Keratinocyte (primary cell): ENCODE measurements around the gene H2AZ2. TPM values are rescaled to one million over a fixed set of nuclear protein-coding genes. Genes with fewer than 3 reads are reported as not detected.

Experiments used
- DNase-seq: peaks from one replicate; pipeline ENCODE4 v3.0.0-alpha.2; 2011; ENCODE audit warnings: low read depth, missing footprints, low spot score
- FAIRE-seq: peaks from 2 replicates; lab custom pipeline; 2011; peaks lifted over from hg19 to GRCh38; lab: Jason Lieb, UNC
- H2AFZ ChIP-seq: 2 replicates; pipeline ENCODE4 v1.6.0; 2012; ENCODE audit warnings: low read length, control low read depth, inconsistent platforms; ENCODE audit not compliant: control insufficient read depth
- H3K27ac ChIP-seq: 2 replicates; pipeline ENCODE4 v1.5.1; 2011; ENCODE audit warnings: low read length; ENCODE audit not compliant: control insufficient read depth, insufficient read depth
- H3K27me3 ChIP-seq: 3 replicates; pipeline ENCODE4 v1.6.0; 2011; ENCODE audit warnings: low read length; ENCODE audit not compliant: control insufficient read depth, insufficient read depth; ENCODE audit errors: extremely low read depth
- H3K36me3 ChIP-seq, 2 experiments: 2 replicates in 1 of 2; 3 replicates in 1 of 2; pipeline ENCODE4 v1.5.1; 2011; ENCODE audit warnings: low read length in 2 of 2, mild to moderate bottlenecking in 1 of 2; ENCODE audit not compliant: control insufficient read depth in 2 of 2, insufficient read depth in 2 of 2; ENCODE audit errors: extremely low read depth in 1 of 2
- H3K4me1 ChIP-seq: 3 replicates; pipeline ENCODE4 v1.5.1; 2011; ENCODE audit warnings: low read length; ENCODE audit not compliant: control insufficient read depth, insufficient read depth; ENCODE audit errors: extremely low read depth
- H3K4me2 ChIP-seq: 3 replicates; pipeline ENCODE4 v1.6.0; 2011; ENCODE audit warnings: low read depth, low read length; ENCODE audit not compliant: control insufficient read depth, insufficient read depth; ENCODE audit errors: extremely low read depth
- H3K4me3 ChIP-seq, 3 experiments: fragments of 200-600 bp in 1 of 3; sonication (generic) in 1 of 3; 2 replicates in 2 of 3; 3 replicates in 1 of 3; pipeline ENCODE4 v1.5.1; 2011 to 2016; ENCODE audit warnings: low read length in 3 of 3, mild to moderate bottlenecking in 3 of 3, control low read depth in 2 of 3, inconsistent platforms in 1 of 3, low read depth in 1 of 3, mixed read lengths in 1 of 3, mixed run types in 1 of 3, moderate library complexity in 1 of 3; ENCODE audit not compliant: control insufficient read depth in 2 of 3, insufficient read depth in 2 of 3; ENCODE audit errors: extremely low read depth in 1 of 3
- H3K79me2 ChIP-seq: 2 replicates; pipeline ENCODE4 v1.6.0; 2012; ENCODE audit warnings: low read length; ENCODE audit not compliant: control insufficient read depth, insufficient read depth
- H3K9ac ChIP-seq: 3 replicates; pipeline ENCODE4 v1.6.0; 2011; ENCODE audit warnings: low read length; ENCODE audit not compliant: control insufficient read depth, insufficient read depth; ENCODE audit errors: extremely low read depth
- H3K9me1 ChIP-seq: 3 replicates; pipeline ENCODE4 v1.6.0; 2011; ENCODE audit warnings: low read length; ENCODE audit not compliant: control insufficient read depth, insufficient read depth; ENCODE audit errors: extremely low read depth
- H3K9me3 ChIP-seq: 2 replicates; pipeline ENCODE4 v1.5.1; 2012; ENCODE audit warnings: low read depth, low read length; ENCODE audit not compliant: control insufficient read depth
- H4K20me1 ChIP-seq: 3 replicates; pipeline ENCODE4 v1.6.0; 2011; ENCODE audit warnings: low read length; ENCODE audit not compliant: control insufficient read depth, insufficient read depth; ENCODE audit errors: extremely low read depth
- EZH2 ChIP-seq: IDR thresholded peaks from one replicate; pipeline ENCODE4 v1.6.1; 2012; ENCODE audit warnings: inconsistent platforms, mild to moderate bottlenecking, low read length, moderate library complexity
- dilution Hi-C: fragments of 300-500 bp; cut with MboI; formaldehyde crosslinking; loops from one replicate; pipeline ENCODE4 v1.7.0; 2020; ENCODE audit warnings: low sequenced_read_pairs; ENCODE audit not compliant: extremely low pct_ligation_motif_present
- polyA plus RNA-seq, 5 experiments: library from polyadenylated mRNA; depleted of rRNA in 3 of 5; stranded (reverse) in 3 of 5; stranded (forward) in 1 of 5; unstranded in 1 of 5; fragments of >200 nt; gene quantifications; 1 replicate in 1 of 5; 2 replicates in 3 of 5; 3 replicates in 1 of 5; pipeline versions ENCODE4 v1.2.1 to v1.2.3, GENCODE V29; 2011 to 2012; ENCODE audit warnings: missing spikeins in 2 of 5, low read depth in 1 of 5, low replicate concordance in 1 of 5
- TF ChIP-seq, protein P1 (sequence below), 3 experiments: IDR thresholded peaks in 1 of 3; conservative IDR thresholded peaks in 1 of 3; optimal IDR thresholded peaks in 1 of 3; 2 replicates in 2 of 3; 3 replicates in 1 of 3; pipeline versions ENCODE3 to v1.5.1; 2011; ENCODE audit warnings: low read length in 3 of 3, mild to moderate bottlenecking in 3 of 3, moderate library complexity in 2 of 3, control low read depth in 1 of 3, inconsistent platforms in 1 of 3; ENCODE audit not compliant: insufficient read depth in 2 of 3; ENCODE audit errors: extremely low read depth in 1 of 3

The H2AZ2 gene
- polyA plus RNA-seq, 1 donor (not counting 4 experiments of a cell fraction or from before 2014, with no cell fraction given): 131 TPM

DNA sequence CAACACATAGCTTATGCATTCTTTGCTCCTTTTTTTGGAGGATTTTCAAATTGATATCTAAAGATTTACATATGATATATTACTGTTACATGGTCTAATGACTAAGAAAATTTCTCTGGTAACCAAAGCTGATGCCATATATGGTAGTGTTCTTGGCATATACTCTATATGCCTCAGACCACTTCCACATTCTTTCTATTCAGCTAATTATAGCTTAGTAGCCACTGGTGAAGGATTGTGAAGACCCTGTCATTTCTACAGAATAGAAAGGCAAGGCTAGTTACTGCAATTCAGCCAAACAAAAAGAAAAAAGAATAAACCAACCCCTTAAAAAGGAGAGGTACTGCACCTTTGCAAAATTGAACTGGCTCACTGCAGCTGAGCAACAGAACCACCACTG, 33.7 kb upstream of the H2AZ2 start:
- H3K4me1 ChIP-seq: peaks cover 37% of the 10 kb centered on the region
- peaks cover 14% of the 10 kb centered on the region for H4K20me1 ChIP-seq
- no peak overlapping the region for H3K9ac ChIP-seq
- H3K27ac ChIP-seq: peak overlapping the region; percentile 37
- TF ChIP-seq EZH2: no peak
- TF ChIP-seq, protein P1, sequence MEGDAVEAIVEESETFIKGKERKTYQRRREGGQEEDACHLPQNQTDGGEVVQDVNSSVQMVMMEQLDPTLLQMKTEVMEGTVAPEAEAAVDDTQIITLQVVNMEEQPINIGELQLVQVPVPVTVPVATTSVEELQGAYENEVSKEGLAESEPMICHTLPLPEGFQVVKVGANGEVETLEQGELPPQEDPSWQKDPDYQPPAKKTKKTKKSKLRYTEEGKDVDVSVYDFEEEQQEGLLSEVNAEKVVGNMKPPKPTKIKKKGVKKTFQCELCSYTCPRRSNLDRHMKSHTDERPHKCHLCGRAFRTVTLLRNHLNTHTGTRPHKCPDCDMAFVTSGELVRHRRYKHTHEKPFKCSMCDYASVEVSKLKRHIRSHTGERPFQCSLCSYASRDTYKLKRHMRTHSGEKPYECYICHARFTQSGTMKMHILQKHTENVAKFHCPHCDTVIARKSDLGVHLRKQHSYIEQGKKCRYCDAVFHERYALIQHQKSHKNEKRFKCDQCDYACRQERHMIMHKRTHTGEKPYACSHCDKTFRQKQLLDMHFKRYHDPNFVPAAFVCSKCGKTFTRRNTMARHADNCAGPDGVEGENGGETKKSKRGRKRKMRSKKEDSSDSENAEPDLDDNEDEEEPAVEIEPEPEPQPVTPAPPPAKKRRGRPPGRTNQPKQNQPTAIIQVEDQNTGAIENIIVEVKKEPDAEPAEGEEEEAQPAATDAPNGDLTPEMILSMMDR (optimal IDR thresholded peaks at IDR 0.05 in 1 of 3, IDR thresholded peaks at IDR 0.05 in 1 of 3, conservative IDR thresholded peaks at IDR 0.05 in 1 of 3; ENCODE audit: extremely low read depth in 1 of 3, insufficient read depth in 2 of 3, low read length in 3 of 3): no peak
- dilution Hi-C loops: no loop called here
- FAIRE-seq (peak; percentile 39), DNase-seq (no peak)
- no peaks in the 10 kb centered on the region for H3K36me3 ChIP-seq
- H2AFZ ChIP-seq: no peak overlapping the region
- H3K27me3 ChIP-seq: no peaks in the 10 kb centered on the region
- H3K9me1 ChIP-seq: no peaks in the 10 kb centered on the region
- peaks cover 65% of the 10 kb centered on the region for H3K79me2 ChIP-seq
- peak overlapping the region; percentile 30 to 78 (median 71) for H3K4me3 ChIP-seq
- H3K4me2 ChIP-seq: peak overlapping the region; percentile 91
- H3K9me3 ChIP-seq: no peaks in the 10 kb centered on the region

DNA sequence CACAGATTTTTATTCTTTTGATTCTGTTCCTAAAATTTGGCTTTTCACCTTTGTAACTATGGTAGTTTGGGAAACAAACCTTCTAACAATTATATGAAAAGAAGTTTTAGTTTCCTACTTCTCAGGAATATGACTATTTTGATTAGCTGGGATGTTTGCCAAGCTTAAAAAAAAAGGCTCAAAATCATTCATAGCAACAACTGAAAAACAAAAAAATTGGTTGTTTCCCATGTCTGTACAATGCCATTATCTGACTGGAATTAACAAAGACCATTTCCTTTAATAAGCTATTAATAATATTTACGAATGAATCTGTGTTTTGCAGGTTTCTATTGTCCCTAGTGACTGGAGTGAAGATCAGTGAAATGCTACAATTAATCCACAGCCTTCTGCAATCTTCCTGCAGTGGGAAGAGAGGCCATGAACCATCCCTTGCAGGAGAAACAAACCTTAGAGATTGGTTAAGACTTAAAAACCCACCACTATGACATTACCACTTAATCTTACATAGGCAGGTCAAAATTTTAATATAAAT, 33.2 kb upstream of the H2AZ2 start:
- TF ChIP-seq, protein P1 (optimal IDR thresholded peaks at IDR 0.05 in 1 of 3, IDR thresholded peaks at IDR 0.05 in 1 of 3, conservative IDR thresholded peaks at IDR 0.05 in 1 of 3; ENCODE audit: extremely low read depth in 1 of 3, insufficient read depth in 2 of 3, low read length in 3 of 3): no peak
- no peak for TF ChIP-seq EZH2
- Histone ChIP-seq H3K79me2 (peaks cover 65% of the 10 kb centered on the region), H3K9me3 (no peaks in the 10 kb centered on the region), H3K9ac (no peak overlapping the region), H3K4me1 (peaks cover 32% of the 10 kb centered on the region), H3K4me2 (peak overlapping the region; percentile 91), H4K20me1 (peaks cover 14% of the 10 kb centered on the region), H3K27ac (peak overlapping the region; percentile 37), H3K4me3 (peak overlapping the region; percentile 30 to 78 (median 71)), H3K27me3 (no peaks in the 10 kb centered on the region), H3K36me3 (no peaks in the 10 kb centered on the region), H2AFZ (no peak overlapping the region), H3K9me1 (no peaks in the 10 kb centered on the region)
- no peak for FAIRE-seq
- dilution Hi-C loops: no loop called here
- DNase-seq: no peak
